HG03039 (cell line): ENCODE measurements around the gene MAP4K4.

ENCODE experiments used
- ATAC-seq: cut with Tn5 transposase; IDR thresholded peaks from one replicate; pipeline ENCODE4 v1.9.1; 2021; ENCODE audit warnings: mild to moderate bottlenecking, moderate library complexity; ENCODE audit not compliant: unreplicated experiment

Gene MAP4K4

GRCh38 chr2:101697124-101698013 lies at the start of gene MAP4K4:
Gene MAP4K4 (plus strand): TSS chr2:101697707. CDS start chr2:101698081, 374 bp downstream.
- peak; percentile 43 for ATAC-seq

- ATAC-seq: no peak
Observed at GRCh38 chr2:101653469-101653868, 44.0 kb upstream of the MAP4K4 start.

GRCh38 chr2:101655702-101656422 lies 41.6 kb upstream of the MAP4K4 start:
- no peak for ATAC-seq

GRCh38 chr2:101657787-101658186 lies 39.7 kb upstream of the MAP4K4 start:
- no peak for ATAC-seq

- ATAC-seq: no peak
Observed at GRCh38 chr2:101658387-101658786, 39.1 kb upstream of the MAP4K4 start.

- no peak for ATAC-seq
Observed at GRCh38 chr2:101665312-101665711, 32.2 kb upstream of the MAP4K4 start.

- no peak for ATAC-seq
Observed at GRCh38 chr2:101667823-101668222, 29.7 kb upstream of the MAP4K4 start.

- no peak for ATAC-seq
Observed at GRCh38 chr2:101672047-101672446, 25.5 kb upstream of the MAP4K4 start.

GRCh38 chr2:101673920-101674319 lies 23.6 kb upstream of the MAP4K4 start:
- no peak for ATAC-seq

GRCh38 chr2:101675512-101675911 lies 22.0 kb upstream of the MAP4K4 start:
- ATAC-seq: no peak

- ATAC-seq: no peak
Observed at GRCh38 chr2:101676674-101677073, 20.8 kb upstream of the MAP4K4 start.

GRCh38 chr2:101677658-101678057 lies 19.8 kb upstream of the MAP4K4 start:
- ATAC-seq: no peak

- ATAC-seq: no peak
Observed at GRCh38 chr2:101678379-101678778, 19.1 kb upstream of the MAP4K4 start.

- no peak for ATAC-seq
Observed at GRCh38 chr2:101679037-101679726, 18.3 kb upstream of the MAP4K4 start.

GRCh38 chr2:101679801-101680487 lies 17.6 kb upstream of the MAP4K4 start:
- ATAC-seq: no peak

GRCh38 chr2:101682311-101682710 lies 15.2 kb upstream of the MAP4K4 start:
- ATAC-seq: no peak

GRCh38 chr2:101684313-101684712 lies 13.2 kb upstream of the MAP4K4 start:
- ATAC-seq: no peak

GRCh38 chr2:101688261-101688660 lies 9.2 kb upstream of the MAP4K4 start:
- no peak for ATAC-seq

- ATAC-seq: no peak
Observed at GRCh38 chr2:101689114-101689825, 8.2 kb upstream of the MAP4K4 start.

GRCh38 chr2:101690547-101691152 lies 6.9 kb upstream of the MAP4K4 start:
- no peak for ATAC-seq
